CD4-positive, CD25-positive, alpha-beta regulatory T cell (primary cell): ENCODE measurements around the gene MPG. TPM values are rescaled to one million over a fixed set of nuclear protein-coding genes. Genes with fewer than 3 reads are reported as not detected.

Source experiments
- ATAC-seq, 2 donors: fragments of 150-1000 bp; cut with Tn5 transposase; one replicate each; pipeline ENCODE4 v1.10.0; 2021; ENCODE audit warnings: low read depth in 2 of 2, moderate number of reproducible peaks in 2 of 2, moderate library complexity in 1 of 2
- DNase-seq, 3 donors: peaks; one replicate each; pipeline versions ENCODE4 v3.0.0 to v3.0.0-alpha.2; 2012 to 2022; ENCODE audit warnings: mixed read lengths in 1 of 3
- H3K27ac ChIP-seq: one replicate; pipeline ENCODE4 v1.7.0; 2013; ENCODE audit warnings: mild to moderate bottlenecking, low read length; ENCODE audit not compliant: insufficient read depth, poor library complexity, severe bottlenecking
- H3K27me3 ChIP-seq: one replicate; pipeline ENCODE4 v1.7.0; 2013; ENCODE audit warnings: low read length; ENCODE audit not compliant: control insufficient read depth, insufficient read depth
- H3K36me3 ChIP-seq: one replicate; pipeline ENCODE4 v1.7.0; 2013; ENCODE audit warnings: mild to moderate bottlenecking, low read length, moderate library complexity; ENCODE audit not compliant: control insufficient read depth, insufficient read depth
- H3K4me1 ChIP-seq: 2 replicates; pipeline ENCODE4 v1.7.0; 2013; ENCODE audit warnings: mild to moderate bottlenecking, low read length; ENCODE audit not compliant: insufficient read depth, control insufficient read depth, poor library complexity, severe bottlenecking
- H3K4me3 ChIP-seq: one replicate; pipeline ENCODE4 v1.7.0; 2013; ENCODE audit warnings: low read depth, mild to moderate bottlenecking, low read length, moderate library complexity
- H3K9me3 ChIP-seq, 2 experiments: 1 replicate in 1 of 2; 2 replicates in 1 of 2; pipeline ENCODE4 v1.7.0; 2013; ENCODE audit warnings: low read length in 2 of 2, mild to moderate bottlenecking in 1 of 2, moderate library complexity in 1 of 2; ENCODE audit not compliant: control insufficient read depth in 2 of 2
- H3K27ac Mint-ChIP-seq, 3 donors: one replicate each; pipeline ENCODE4 v1.8.0; 2020 to 2022; ENCODE audit warnings: mild to moderate bottlenecking in 3 of 3, mixed read lengths in 3 of 3, moderate library complexity in 2 of 3
- H3K27me3 Mint-ChIP-seq: one replicate; pipeline ENCODE4 v1.8.0; 2022; ENCODE audit warnings: mild to moderate bottlenecking, mixed read lengths
- H3K36me3 Mint-ChIP-seq: one replicate; pipeline ENCODE4 v1.8.0; 2020; ENCODE audit warnings: mixed read lengths
- H3K4me1 Mint-ChIP-seq, 4 donors: one replicate each; pipeline ENCODE4 v1.8.0; 2020 to 2022; ENCODE audit warnings: mixed read lengths in 4 of 4, mild to moderate bottlenecking in 1 of 4
- H3K4me3 Mint-ChIP-seq, 4 donors: one replicate each; pipeline ENCODE4 v1.8.0; 2020 to 2022; ENCODE audit warnings: mild to moderate bottlenecking in 4 of 4, mixed read lengths in 4 of 4, moderate library complexity in 3 of 4
- H3K9me3 Mint-ChIP-seq, 7 donors: one replicate each; pipeline ENCODE4 v1.8.0; 2020 to 2022; ENCODE audit warnings: mixed read lengths in 7 of 7, mild to moderate bottlenecking in 3 of 7, moderate library complexity in 2 of 7
- polyA plus RNA-seq, 4 donors: library from polyadenylated mRNA; unstranded; fragments of 300-500 nt; fragmentation: Illumina TruSeq; gene quantifications; one replicate each; pipeline ENCODE4 v1.2.3, GENCODE V29; 2021
- total RNA-seq: library from RNA; stranded (reverse); gene quantifications from one replicate; pipeline ENCODE4 v1.2.3, GENCODE V29; 2022

Gene MPG
- total and polyA plus RNA-seq, 5 donors from 2014 or later: 29.2 to 82.7 (median 81.2) TPM

- DNase-seq: no peak
- H3K36me3 ChIP-seq: peaks cover 16% of the 10 kb centered on the region
- ATAC-seq: no peak
- H3K27ac ChIP-seq: no peak overlapping the region
- H3K27me3 Mint-ChIP-seq: no peaks in the 10 kb centered on the region
- peaks cover 16% of the 10 kb centered on the region for H3K36me3 Mint-ChIP-seq
- no peaks in the 10 kb centered on the region for H3K9me3 ChIP-seq
- no peaks in the 10 kb centered on the region for H3K9me3 Mint-ChIP-seq
- H3K4me1 Mint-ChIP-seq: peaks cover 0 to 23% (median 17%) of the 10 kb centered on the region in 4 donors
- H3K4me3 Mint-ChIP-seq: no peak overlapping the region
- no peaks in the 10 kb centered on the region for H3K27me3 ChIP-seq
- no peak overlapping the region for H3K4me3 ChIP-seq
- H3K27ac Mint-ChIP-seq: peak overlapping the region in 2 of 3 donors; percentile 15 to 63
- peaks cover 17% of the 10 kb centered on the region for H3K4me1 ChIP-seq
Measured at GRCh38 chr16:85865-86264, 7.8 kb downstream of the MPG start.

- no peaks in the 10 kb centered on the region for H3K27me3 ChIP-seq
- H3K4me1 ChIP-seq: peaks cover 17% of the 10 kb centered on the region
- peaks cover 16% of the 10 kb centered on the region for H3K36me3 ChIP-seq
- Mint-ChIP-seq H3K27me3 (no peaks in the 10 kb centered on the region), H3K4me3 (no peak overlapping the region), H3K9me3 (no peaks in the 10 kb centered on the region), H3K27ac (no peak overlapping the region), H3K36me3 (peaks cover 16% of the 10 kb centered on the region), H3K4me1 (peaks cover 0 to 23% (median 17%) of the 10 kb centered on the region in 4 donors)
- H3K27ac ChIP-seq: no peak overlapping the region
- no peaks in the 10 kb centered on the region for H3K9me3 ChIP-seq
- H3K4me3 ChIP-seq: no peak overlapping the region
- ATAC-seq (no peak), DNase-seq (no peak)
Measured at GRCh38 chr16:86483-86952, 8.5 kb downstream of the MPG start.

- Histone ChIP-seq H3K4me3 (no peak overlapping the region), H3K27me3 (no peaks in the 10 kb centered on the region), H3K9me3 (no peaks in the 10 kb centered on the region), H3K27ac (no peak overlapping the region), H3K4me1 (peaks cover 15% of the 10 kb centered on the region), H3K36me3 (peaks cover 16% of the 10 kb centered on the region)
- H3K9me3 Mint-ChIP-seq: no peaks in the 10 kb centered on the region
- H3K4me1 Mint-ChIP-seq: peaks cover 0 to 20% (median 13%) of the 10 kb centered on the region in 4 donors
- H3K27me3 Mint-ChIP-seq: no peaks in the 10 kb centered on the region
- no peak for DNase-seq
- H3K27ac Mint-ChIP-seq: no peak overlapping the region
- ATAC-seq: no peak
- H3K4me3 Mint-ChIP-seq: no peak overlapping the region
- peaks cover 15% of the 10 kb centered on the region for H3K36me3 Mint-ChIP-seq
Measured at GRCh38 chr16:88613-89012, 10.6 kb downstream of the MPG start.

- H3K27ac Mint-ChIP-seq: no peak overlapping the region
- peaks cover 9% of the 10 kb centered on the region for H3K36me3 Mint-ChIP-seq
- no peaks in the 10 kb centered on the region for H3K27me3 ChIP-seq
- DNase-seq (no peak), ATAC-seq (no peak)
- no peak overlapping the region for H3K4me3 ChIP-seq
- peak overlapping the region in 1 of 4 donors; percentile 80 for H3K4me3 Mint-ChIP-seq
- H3K9me3 ChIP-seq: no peaks in the 10 kb centered on the region
- no peak overlapping the region for H3K27ac ChIP-seq
- no peaks in the 10 kb centered on the region for H3K27me3 Mint-ChIP-seq
- H3K4me1 ChIP-seq: peaks cover 5% of the 10 kb centered on the region
- peaks cover 0 to 9% (median 5%) of the 10 kb centered on the region in 4 donors for H3K4me1 Mint-ChIP-seq
- H3K36me3 ChIP-seq: peaks cover 16% of the 10 kb centered on the region
- no peaks in the 10 kb centered on the region for H3K9me3 Mint-ChIP-seq
Measured at GRCh38 chr16:89391-90302, 11.6 kb downstream of the MPG start.

GRCh38 chr16:91484-91883, 13.5 kb downstream of the MPG start:
- no peaks in the 10 kb centered on the region for H3K27me3 Mint-ChIP-seq
- Histone ChIP-seq H3K4me3 (no peak overlapping the region), H3K27me3 (no peaks in the 10 kb centered on the region), H3K36me3 (peaks cover 9% of the 10 kb centered on the region), H3K9me3 (no peaks in the 10 kb centered on the region), H3K27ac (no peak overlapping the region), H3K4me1 (no peaks in the 10 kb centered on the region)
- no peak for ATAC-seq
- H3K9me3 Mint-ChIP-seq: no peaks in the 10 kb centered on the region
- peaks cover 0 to 2% (median under 1%) of the 10 kb centered on the region in 4 donors for H3K4me1 Mint-ChIP-seq
- H3K36me3 Mint-ChIP-seq: peaks cover 3% of the 10 kb centered on the region
- peak overlapping the region in 1 of 3 donors; percentile 55 for H3K27ac Mint-ChIP-seq
- no peak for DNase-seq
- no peak overlapping the region for H3K4me3 Mint-ChIP-seq

- H3K27me3 Mint-ChIP-seq: no peaks in the 10 kb centered on the region
- no peak for ATAC-seq
Measured at GRCh38 chr16:92431-93339, 14.7 kb downstream of the MPG start.

GRCh38 chr16:94918-95265, 16.9 kb downstream of the MPG start:
- H3K27ac Mint-ChIP-seq: peak overlapping the region in 1 of 3 donors; percentile 29
- no peak for ATAC-seq
- no peak for DNase-seq

More at GRCh38 chr16:92431-93339, 14.7 kb downstream of the MPG start:
- no peaks in the 10 kb centered on the region for H3K9me3 Mint-ChIP-seq
- Histone ChIP-seq H3K4me3 (no peak overlapping the region), H3K4me1 (peaks cover 4% of the 10 kb centered on the region), H3K27me3 (no peaks in the 10 kb centered on the region), H3K36me3 (peaks cover 2% of the 10 kb centered on the region), H3K27ac (no peak overlapping the region), H3K9me3 (no peaks in the 10 kb centered on the region)
- peaks cover 3% of the 10 kb centered on the region for H3K36me3 Mint-ChIP-seq
- no peak overlapping the region for H3K27ac Mint-ChIP-seq
- peaks cover 0 to 12% (median 4%) of the 10 kb centered on the region in 4 donors for H3K4me1 Mint-ChIP-seq
- H3K4me3 Mint-ChIP-seq: no peak overlapping the region
- no peak for DNase-seq

More at GRCh38 chr16:94918-95265, 16.9 kb downstream of the MPG start:
- Histone ChIP-seq H3K36me3 (no peaks in the 10 kb centered on the region), H3K27me3 (no peaks in the 10 kb centered on the region), H3K9me3 (no peaks in the 10 kb centered on the region), H3K4me3 (no peak overlapping the region), H3K27ac (no peak overlapping the region), H3K4me1 (peaks cover 4% of the 10 kb centered on the region)
- Mint-ChIP-seq H3K9me3 (no peaks in the 10 kb centered on the region), H3K4me1 (peaks cover 0 to 12% (median 4%) of the 10 kb centered on the region in 4 donors), H3K36me3 (peaks cover 6% of the 10 kb centered on the region), H3K27me3 (no peaks in the 10 kb centered on the region), H3K4me3 (no peak overlapping the region)
